ENCODE measurements around the gene CCDC88B. TPM values are rescaled to one million over a fixed set of nuclear protein-coding genes. Genes with fewer than 3 reads are reported as not detected.

The CCDC88B gene
- total and polyA plus RNA-seq, 2 of the 8 experiments (the other 6 are each of a cell fraction or from before 2014, with no cell fraction given): 5.9 to 12.5 TPM

- TF ChIP-seq SIX5 (IDR thresholded peaks at IDR 0.05; ENCODE audit: low read depth, low read length) (no peak), KDM4A (IDR thresholded peaks at IDR 0.05; ENCODE audit: low read depth, low read length, severe bottlenecking) (peak; percentile 93), EGR1 (IDR thresholded peaks at IDR 0.05; ENCODE audit: borderline replicate concordance, low read depth, low read length) (peak; percentile 83), SIN3A (conservative IDR thresholded peaks at IDR 0.05 in 1 of 2, IDR thresholded peaks at IDR 0.05 in 1 of 2; ENCODE audit: low read depth in 1 of 2, low read length in 2 of 2) (peak in 1 of 2 experiments; percentile 60; a peak in 1 of 4 replicates), CHD2 (IDR thresholded peaks at IDR 0.05; ENCODE audit: low read length) (no peak), RAD21 (IDR thresholded peaks at IDR 0.05 in 1 of 2, conservative IDR thresholded peaks at IDR 0.05 in 1 of 2; ENCODE audit: low read depth in 2 of 2, low read length in 2 of 2) (peak; percentile 16 to 26; a peak in 2 of 4 replicates), ASH2L (IDR thresholded peaks at IDR 0.05; ENCODE audit: low read length) (peak; percentile 21), SP1 (IDR thresholded peaks at IDR 0.05; ENCODE audit: low read depth, low read length) (peak; percentile 70; the same call in 1 of the 2 replicates)
Observed at GRCh38 chr11:64340671-64341335, 799 bp downstream of the CCDC88B start (continued).

Measured in H1 (cell line).